ENCODE measurements around the gene POGZ.

The POGZ gene

DNA sequence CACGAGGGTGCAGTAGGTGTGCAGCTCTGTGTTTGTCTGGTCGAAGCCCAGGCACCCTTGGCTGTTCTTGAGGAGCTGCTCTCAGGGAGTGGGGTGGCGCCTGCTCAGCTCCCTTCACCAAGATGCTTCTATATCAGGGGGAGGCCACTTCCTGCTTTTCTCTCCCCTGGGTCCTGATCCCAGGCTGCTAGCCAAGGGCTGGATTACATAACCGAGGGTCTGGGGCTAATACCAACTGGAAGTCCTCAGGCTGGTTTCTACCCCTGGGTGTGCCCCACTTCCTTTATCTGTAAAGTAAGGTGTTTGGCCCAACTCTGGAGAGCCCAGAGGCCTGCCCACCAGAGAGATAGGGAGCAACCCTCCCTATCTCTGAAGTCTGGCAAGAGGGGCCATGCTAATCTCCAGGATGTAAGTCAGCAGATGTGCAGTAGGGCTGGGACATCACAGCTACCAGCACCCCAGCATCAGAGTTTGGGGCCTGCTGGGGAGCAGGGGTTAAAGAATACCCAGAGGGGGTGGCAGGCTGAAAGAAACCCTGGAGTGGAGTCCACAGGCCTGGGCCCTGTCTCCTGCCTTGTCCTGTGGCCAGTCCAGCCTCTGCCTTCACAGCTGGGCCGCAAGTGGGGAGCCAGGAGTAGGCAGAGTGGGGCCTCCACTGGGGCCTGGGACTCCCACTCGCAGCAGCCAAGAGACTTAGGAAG is 88.9 kb downstream of the POGZ start:
- DNase-seq (no peak), ATAC-seq (ENCODE audit: insufficient read depth, low read depth) (peak; percentile 52; the same call in 2 of the 3 replicates)
- Histone ChIP-seq H3K27ac (ENCODE audit: low read length) (no peak overlapping the region), H3K27me3 (ENCODE audit: insufficient read depth, low read length, poor library complexity) (no peaks in the 10 kb centered on the region), H3K4me1 (ENCODE audit: insufficient read depth, low read length) (peaks cover 9% of the 10 kb centered on the region), H3K4me3 (ENCODE audit: low read depth in 1 of 2, low read length in 2 of 2) (no peak overlapping the region), H3K9ac (ENCODE audit: low read depth, low read length) (no peak overlapping the region), H3K4me2 (ENCODE audit: insufficient read depth, low read length) (no peak overlapping the region), H3K36me3 (ENCODE audit: insufficient read depth, low read length) (no peaks in the 10 kb centered on the region), H4K20me1 (ENCODE audit: insufficient read depth, low read length) (no peaks in the 10 kb centered on the region), H3K9me3 (ENCODE audit: insufficient read depth, low read length, severe bottlenecking) (no peaks in the 10 kb centered on the region), H2AFZ (ENCODE audit: low read depth, low read length) (peak overlapping the region; percentile 12; the same call in 1 of the 2 replicates), H3K79me2 (ENCODE audit: insufficient read depth, low read length) (no peaks in the 10 kb centered on the region)
- TF ChIP-seq, protein P1, sequence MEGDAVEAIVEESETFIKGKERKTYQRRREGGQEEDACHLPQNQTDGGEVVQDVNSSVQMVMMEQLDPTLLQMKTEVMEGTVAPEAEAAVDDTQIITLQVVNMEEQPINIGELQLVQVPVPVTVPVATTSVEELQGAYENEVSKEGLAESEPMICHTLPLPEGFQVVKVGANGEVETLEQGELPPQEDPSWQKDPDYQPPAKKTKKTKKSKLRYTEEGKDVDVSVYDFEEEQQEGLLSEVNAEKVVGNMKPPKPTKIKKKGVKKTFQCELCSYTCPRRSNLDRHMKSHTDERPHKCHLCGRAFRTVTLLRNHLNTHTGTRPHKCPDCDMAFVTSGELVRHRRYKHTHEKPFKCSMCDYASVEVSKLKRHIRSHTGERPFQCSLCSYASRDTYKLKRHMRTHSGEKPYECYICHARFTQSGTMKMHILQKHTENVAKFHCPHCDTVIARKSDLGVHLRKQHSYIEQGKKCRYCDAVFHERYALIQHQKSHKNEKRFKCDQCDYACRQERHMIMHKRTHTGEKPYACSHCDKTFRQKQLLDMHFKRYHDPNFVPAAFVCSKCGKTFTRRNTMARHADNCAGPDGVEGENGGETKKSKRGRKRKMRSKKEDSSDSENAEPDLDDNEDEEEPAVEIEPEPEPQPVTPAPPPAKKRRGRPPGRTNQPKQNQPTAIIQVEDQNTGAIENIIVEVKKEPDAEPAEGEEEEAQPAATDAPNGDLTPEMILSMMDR (IDR thresholded peaks at IDR 0.05; ENCODE audit: borderline replicate concordance, extremely low read depth, low read length, poor library complexity, severe bottlenecking) = no peak
- no peak for TF ChIP-seq EZH2 (IDR thresholded peaks at IDR 0.05; ENCODE audit: borderline replicate concordance, low read depth, low read length, severe bottlenecking)

DNA sequence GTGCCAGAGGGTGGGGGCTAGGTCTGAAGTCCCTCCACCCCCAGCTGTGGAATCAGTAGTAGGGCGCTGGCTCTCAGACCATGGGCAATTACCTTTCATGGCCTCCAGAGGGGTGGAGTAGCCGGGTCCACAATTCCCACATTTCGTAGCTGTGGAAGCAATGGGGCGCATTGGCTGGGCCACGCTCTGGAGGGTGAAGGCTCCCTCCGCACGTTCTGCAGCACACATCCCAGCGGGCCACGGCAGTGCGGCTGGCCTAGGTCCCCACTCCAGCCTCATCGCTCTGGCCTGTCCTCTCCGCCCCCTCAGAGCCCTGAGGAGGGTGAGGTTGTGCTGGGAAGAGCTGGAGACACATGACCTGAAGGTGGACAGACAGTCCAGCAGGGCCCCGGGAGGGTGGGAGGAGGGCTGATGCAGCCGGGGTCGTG is 89.7 kb downstream of the POGZ start:
- H3K9me3 ChIP-seq (ENCODE audit: insufficient read depth, low read length, severe bottlenecking) = no peaks in the 10 kb centered on the region
- H2AFZ ChIP-seq (ENCODE audit: low read depth, low read length) = no peak overlapping the region
- peaks cover 9% of the 10 kb centered on the region for H3K4me1 ChIP-seq (ENCODE audit: insufficient read depth, low read length)
- no peaks in the 10 kb centered on the region for H3K79me2 ChIP-seq (ENCODE audit: insufficient read depth, low read length)
- H4K20me1 ChIP-seq (ENCODE audit: insufficient read depth, low read length) = no peaks in the 10 kb centered on the region
- H3K27me3 ChIP-seq (ENCODE audit: insufficient read depth, low read length, poor library complexity) = no peaks in the 10 kb centered on the region
- no peak overlapping the region for H3K4me2 ChIP-seq (ENCODE audit: insufficient read depth, low read length)
- no peaks in the 10 kb centered on the region for H3K36me3 ChIP-seq (ENCODE audit: insufficient read depth, low read length)
- H3K4me3 ChIP-seq (ENCODE audit: low read depth in 1 of 2, low read length in 2 of 2) = no peak overlapping the region
- TF ChIP-seq EZH2 (IDR thresholded peaks at IDR 0.05; ENCODE audit: borderline replicate concordance, low read depth, low read length, severe bottlenecking) = no peak
- TF ChIP-seq, protein P1 (IDR thresholded peaks at IDR 0.05; ENCODE audit: borderline replicate concordance, extremely low read depth, low read length, poor library complexity, severe bottlenecking) = no peak
- H3K9ac ChIP-seq (ENCODE audit: low read depth, low read length) = no peak overlapping the region
- ATAC-seq (ENCODE audit: insufficient read depth, low read depth) = no peak
- H3K27ac ChIP-seq (ENCODE audit: low read length) = no peak overlapping the region
- no peak for DNase-seq

DNA sequence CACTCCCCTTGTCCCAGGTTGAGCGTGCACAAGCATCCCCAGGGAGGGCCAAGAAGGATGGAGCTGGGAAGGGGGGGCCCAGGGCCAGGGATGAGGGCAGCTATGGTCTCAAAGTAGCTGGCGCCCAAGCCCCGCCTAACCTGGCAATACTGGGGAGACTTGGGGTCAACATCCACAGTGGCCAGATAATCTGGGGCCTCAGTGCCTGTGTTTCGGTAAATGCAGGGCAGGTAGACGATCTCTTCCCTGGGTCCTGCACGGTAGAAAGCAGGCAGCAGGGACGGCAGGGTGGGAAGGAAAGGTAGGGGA is 90.0 kb downstream of the POGZ start:
- Histone ChIP-seq H3K4me3 (ENCODE audit: low read depth in 1 of 2, low read length in 2 of 2) (no peak overlapping the region), H3K4me2 (ENCODE audit: insufficient read depth, low read length) (no peak overlapping the region), H4K20me1 (ENCODE audit: insufficient read depth, low read length) (no peaks in the 10 kb centered on the region), H3K36me3 (ENCODE audit: insufficient read depth, low read length) (no peaks in the 10 kb centered on the region), H2AFZ (ENCODE audit: low read depth, low read length) (no peak overlapping the region), H3K9ac (ENCODE audit: low read depth, low read length) (no peak overlapping the region), H3K9me3 (ENCODE audit: insufficient read depth, low read length, severe bottlenecking) (no peaks in the 10 kb centered on the region), H3K79me2 (ENCODE audit: insufficient read depth, low read length) (no peaks in the 10 kb centered on the region), H3K4me1 (ENCODE audit: insufficient read depth, low read length) (peaks cover 9% of the 10 kb centered on the region), H3K27ac (ENCODE audit: low read length) (no peak overlapping the region), H3K27me3 (ENCODE audit: insufficient read depth, low read length, poor library complexity) (no peaks in the 10 kb centered on the region)
- ATAC-seq (ENCODE audit: insufficient read depth, low read depth) (no peak), DNase-seq (no peak)
- TF ChIP-seq EZH2 (IDR thresholded peaks at IDR 0.05; ENCODE audit: borderline replicate concordance, low read depth, low read length, severe bottlenecking) = no peak
- TF ChIP-seq, protein P1 (IDR thresholded peaks at IDR 0.05; ENCODE audit: borderline replicate concordance, extremely low read depth, low read length, poor library complexity, severe bottlenecking) = no peak

Measured in DND-41 (cell line).